GM19397 (cell line): ENCODE data around the gene ACP3.
A peak's percentile ranks its signal among the peaks of the same experiment; 100 is the strongest.
"Not testable (repeated sequence)": the region's sequence is repeated elsewhere in the genome, so short reads cannot be mapped to it uniquely, and the experiment has no call there.

Source experiments
- ATAC-seq: cut with Tn5 transposase; IDR thresholded peaks from one replicate; pipeline ENCODE4 v1.9.1; 2021; ENCODE audit warnings: mild to moderate bottlenecking, moderate library complexity; ENCODE audit not compliant: unreplicated experiment

The ACP3 gene, protein sequence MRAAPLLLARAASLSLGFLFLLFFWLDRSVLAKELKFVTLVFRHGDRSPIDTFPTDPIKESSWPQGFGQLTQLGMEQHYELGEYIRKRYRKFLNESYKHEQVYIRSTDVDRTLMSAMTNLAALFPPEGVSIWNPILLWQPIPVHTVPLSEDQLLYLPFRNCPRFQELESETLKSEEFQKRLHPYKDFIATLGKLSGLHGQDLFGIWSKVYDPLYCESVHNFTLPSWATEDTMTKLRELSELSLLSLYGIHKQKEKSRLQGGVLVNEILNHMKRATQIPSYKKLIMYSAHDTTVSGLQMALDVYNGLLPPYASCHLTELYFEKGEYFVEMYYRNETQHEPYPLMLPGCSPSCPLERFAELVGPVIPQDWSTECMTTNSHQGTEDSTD

DNA sequence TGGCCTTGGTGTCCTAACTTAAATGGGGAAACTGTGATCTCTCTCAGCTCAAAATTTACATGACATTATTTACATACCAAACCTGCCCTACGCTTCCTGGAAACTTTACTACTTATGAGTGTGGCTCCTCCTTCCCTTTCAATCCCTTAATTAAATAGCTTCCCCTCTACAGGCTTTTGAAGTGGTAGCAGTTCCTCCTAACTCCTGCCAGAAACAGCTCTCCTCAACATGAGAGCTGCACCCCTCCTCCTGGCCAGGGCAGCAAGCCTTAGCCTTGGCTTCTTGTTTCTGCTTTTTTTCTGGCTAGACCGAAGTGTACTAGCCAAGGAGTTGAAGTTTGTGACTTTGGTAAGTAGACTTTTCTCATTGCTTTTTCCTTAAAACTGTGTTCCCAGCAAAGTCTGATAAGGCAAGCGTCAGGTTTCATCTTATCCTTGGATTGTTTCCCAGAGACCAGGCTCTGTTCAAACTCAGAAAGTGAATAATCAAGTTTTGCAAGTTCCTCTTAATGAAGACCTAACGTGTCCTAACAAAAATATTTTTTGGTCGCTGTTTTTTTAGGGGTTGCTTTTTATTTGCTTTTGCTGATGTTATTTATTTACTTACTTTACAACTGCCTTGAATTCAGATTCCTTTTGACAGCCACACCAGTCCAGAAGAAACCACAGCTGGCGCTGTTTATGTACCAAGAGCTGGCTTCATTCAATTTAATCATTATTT lies at the start of gene ACP3:
Gene ACP3 (plus strand): TSS at position 179 of the 720 bp plus-strand sequence. CDS start 50 bp downstream, at position 229.
- peak; percentile 77 for ATAC-seq

GRCh38 chr3:132268956-132269355 lies 48.3 kb upstream of the ACP3 start:
- ATAC-seq = no peak

DNA sequence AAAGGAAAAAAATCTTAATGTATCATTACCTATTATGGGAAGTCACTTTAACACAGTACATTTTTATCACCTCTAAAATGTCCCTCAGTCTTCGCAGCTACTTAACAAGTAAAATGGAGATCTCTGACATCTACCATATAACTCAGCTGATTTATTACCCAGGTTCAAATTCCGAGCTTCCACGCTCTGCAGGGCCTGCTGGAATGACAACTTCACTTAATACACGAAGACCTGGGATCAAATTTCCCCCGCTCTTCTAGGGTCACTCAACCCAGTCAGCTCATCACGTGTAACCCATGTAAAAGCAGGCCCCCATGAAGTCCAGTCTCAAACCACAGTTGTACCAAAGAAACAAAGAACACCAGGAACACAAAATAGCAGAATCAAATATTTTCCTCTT lies 44.2 kb upstream of the ACP3 start:
- no peak for ATAC-seq

DNA sequence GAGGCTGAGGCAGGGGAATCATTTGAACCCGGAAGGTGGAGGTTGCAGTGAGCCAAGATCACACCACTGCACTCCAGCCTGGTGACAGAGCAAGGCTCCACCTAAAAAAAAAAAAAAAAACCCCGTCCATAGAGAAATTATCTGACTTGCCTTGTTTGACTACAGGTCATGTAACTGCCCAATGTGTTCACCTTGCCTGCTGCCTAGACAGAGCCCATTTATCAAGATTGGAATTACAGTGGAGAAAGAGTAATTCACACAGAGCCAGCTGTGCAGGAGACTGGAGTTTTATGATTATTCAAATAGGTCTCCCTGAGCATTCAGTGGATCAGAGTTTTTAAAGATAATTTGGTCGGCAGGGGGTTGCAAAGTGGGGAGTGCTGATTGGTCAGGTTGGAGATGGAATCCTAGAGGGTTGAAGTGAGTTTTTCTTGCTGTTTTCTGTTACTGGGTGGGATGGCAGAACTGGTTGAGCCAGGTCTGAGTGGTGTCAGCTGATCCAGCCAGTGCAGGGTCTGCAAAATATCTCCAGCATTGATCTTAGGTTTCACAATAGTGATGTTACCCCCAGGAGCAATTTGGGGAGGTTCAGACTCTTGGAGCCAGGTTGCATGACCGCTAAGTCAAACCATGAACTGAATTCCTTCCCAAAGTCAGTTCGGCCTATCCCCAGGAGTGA lies 40.8 kb upstream of the ACP3 start:
- no peak for ATAC-seq

DNA sequence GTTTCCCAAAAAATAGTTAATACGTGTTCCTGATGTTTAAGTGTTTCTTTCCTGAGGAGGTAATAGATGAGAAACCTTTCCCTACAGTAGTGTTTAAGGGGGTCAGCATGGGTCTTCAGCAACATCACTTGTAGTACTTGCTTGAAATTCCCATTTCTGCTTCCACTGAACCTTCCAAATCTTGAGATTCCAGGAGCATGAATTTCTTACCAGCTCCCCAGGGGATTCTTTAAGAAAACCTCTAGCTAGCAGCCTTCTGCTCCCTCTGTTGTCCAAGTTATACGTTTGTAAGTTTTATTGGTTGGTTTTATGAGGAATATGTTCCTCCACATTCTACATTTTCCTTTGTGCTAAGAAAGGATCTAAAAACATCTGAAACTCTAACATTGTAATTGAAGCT lies 38.2 kb upstream of the ACP3 start:
- ATAC-seq = no peak

GRCh38 chr3:132283440-132283839 lies 33.8 kb upstream of the ACP3 start:
- no peak for ATAC-seq

- no peak for ATAC-seq
Measured at GRCh38 chr3:132283916-132284405, 33.2 kb upstream of the ACP3 start.

DNA sequence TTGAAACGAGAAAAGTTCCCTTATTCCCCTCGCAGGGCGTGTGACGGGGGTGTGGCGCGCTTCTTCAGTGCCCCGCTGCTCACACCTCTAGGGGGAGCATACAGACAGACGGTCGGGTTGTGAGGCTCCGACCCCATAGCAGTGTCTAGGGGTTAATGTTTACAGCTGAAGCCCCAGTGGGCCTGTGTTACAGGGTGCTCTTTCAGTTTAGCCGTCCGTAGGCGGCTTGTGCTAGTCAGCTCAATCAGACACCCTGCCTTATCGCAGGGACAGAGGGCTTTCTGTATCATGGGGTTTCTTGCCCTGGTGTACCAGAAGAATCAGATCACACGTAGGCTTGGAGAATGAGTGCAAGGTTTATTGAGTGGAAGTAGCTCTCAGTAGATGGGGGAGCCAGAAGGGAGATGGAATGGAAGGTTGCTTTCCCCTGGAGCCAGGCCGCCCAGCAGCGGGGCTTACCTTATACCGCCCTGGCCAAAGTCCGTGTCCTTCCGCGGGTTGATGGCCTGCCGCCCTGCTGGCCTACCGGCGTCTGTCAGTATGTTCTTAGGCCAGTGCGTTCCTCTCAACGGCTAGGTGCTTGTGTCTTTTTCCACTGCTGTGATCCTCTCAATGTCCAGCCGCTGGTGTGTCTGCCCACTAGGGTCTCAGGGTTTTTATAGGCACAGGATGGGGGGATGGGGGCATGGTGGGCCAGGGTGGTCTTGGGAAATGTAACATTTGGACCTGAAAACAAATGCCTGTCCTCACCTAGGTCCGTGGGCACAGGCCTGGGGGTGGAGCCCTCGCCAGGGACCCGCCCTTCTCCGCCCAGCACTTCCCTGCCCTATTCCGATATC lies 32.2 kb upstream of the ACP3 start:
- ATAC-seq = no peak

DNA sequence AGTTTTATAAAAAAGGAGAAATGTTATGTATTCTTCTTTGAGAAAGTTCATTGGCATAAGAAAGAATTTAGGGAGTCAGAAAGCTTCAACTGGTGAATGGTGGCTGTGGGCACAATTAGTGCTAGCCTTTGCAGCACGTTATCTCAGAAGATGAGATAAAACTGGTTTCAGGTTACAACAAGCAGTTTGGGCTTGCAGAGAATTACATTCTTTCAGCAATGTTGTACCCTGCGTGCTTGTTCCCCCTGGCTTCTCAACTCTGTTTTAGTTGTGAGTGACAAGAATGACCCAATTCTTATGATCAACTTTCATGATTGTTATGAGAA lies 31.6 kb upstream of the ACP3 start:
- ATAC-seq = no peak

GRCh38 chr3:132286035-132286434 lies 31.2 kb upstream of the ACP3 start:
- ATAC-seq = no peak

- no peak for ATAC-seq
Measured at GRCh38 chr3:132288357-132288756, 28.9 kb upstream of the ACP3 start.

DNA sequence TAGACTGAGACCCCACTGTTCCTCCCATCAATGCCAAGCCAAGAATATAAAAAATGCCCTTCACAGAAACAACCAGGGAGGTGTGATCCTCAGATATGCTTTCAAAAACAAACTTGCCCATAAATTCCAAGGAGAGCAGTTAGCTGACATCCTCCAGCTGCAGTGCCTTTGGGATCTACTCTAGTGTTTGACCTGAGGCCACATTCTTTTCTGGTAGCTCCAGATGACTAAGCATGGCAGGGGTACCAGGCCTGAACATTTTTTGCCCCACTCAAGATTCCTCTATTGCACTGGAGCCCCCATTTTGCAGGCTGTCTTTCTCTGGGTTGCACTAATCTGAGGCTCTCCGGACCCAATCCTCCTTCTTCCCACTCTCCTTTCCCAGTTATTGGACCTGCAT lies 27.9 kb upstream of the ACP3 start:
- ATAC-seq = no peak

GRCh38 chr3:132290833-132291232 lies 26.4 kb upstream of the ACP3 start:
- no peak for ATAC-seq

- no peak for ATAC-seq
Measured at GRCh38 chr3:132292042-132292441, 25.2 kb upstream of the ACP3 start.

GRCh38 chr3:132293251-132293650 lies 24.0 kb upstream of the ACP3 start:
- no peak for ATAC-seq

GRCh38 chr3:132294906-132295305 lies 22.3 kb upstream of the ACP3 start:
- ATAC-seq = no peak

DNA sequence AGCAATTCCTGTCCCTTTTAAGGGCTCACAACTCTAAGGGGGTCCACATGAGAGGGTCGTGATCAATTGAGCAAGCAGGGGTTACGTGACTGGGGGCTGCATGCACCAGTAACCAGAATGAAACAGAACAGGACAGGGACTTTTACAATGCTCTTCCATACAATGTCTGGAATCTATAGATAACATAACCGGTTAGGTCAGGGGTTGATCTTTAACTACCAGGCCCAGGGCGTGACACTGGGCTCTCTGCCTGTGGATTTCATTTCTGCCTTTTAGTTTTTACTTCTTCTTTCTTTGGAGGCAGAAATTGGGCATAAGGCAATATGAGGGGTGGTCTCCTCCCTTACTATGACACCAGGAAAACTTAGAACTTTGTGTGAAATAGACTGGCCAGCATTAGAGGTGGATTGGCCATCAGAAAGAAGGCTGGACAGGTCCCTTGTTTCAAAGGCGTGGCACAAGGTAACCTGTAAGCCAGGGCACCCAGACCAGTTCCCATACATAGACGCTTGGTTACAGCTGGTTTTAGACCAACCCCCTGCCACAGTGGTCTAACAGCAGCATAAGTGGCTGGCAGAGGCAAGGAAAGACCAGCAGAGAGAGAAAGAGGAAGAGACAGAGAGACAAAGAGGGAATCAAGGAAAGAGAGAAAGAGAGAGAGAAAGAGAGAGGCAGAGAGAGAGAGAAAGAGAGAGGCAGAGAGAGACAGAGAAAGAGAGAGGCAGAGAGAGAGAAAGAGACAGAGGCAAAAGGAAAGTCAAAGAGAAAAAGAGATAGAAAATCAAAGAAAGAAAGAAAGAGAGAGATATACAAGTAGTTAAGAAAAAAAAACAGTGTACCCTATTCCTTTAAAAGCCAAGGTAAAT lies 13.6 kb upstream of the ACP3 start:
- not testable (repeated sequence) for ATAC-seq

- ATAC-seq = not testable (repeated sequence)
Measured at GRCh38 chr3:132304351-132304750, 12.9 kb upstream of the ACP3 start.

- ATAC-seq = not testable (repeated sequence)
Measured at GRCh38 chr3:132310057-132310456, 7.2 kb upstream of the ACP3 start.

GRCh38 chr3:132311316-132311715 lies 5.9 kb upstream of the ACP3 start:
- ATAC-seq = no peak
